ENCODE measurements around the gene CCDC148.

- TF ChIP-seq, protein P1, sequence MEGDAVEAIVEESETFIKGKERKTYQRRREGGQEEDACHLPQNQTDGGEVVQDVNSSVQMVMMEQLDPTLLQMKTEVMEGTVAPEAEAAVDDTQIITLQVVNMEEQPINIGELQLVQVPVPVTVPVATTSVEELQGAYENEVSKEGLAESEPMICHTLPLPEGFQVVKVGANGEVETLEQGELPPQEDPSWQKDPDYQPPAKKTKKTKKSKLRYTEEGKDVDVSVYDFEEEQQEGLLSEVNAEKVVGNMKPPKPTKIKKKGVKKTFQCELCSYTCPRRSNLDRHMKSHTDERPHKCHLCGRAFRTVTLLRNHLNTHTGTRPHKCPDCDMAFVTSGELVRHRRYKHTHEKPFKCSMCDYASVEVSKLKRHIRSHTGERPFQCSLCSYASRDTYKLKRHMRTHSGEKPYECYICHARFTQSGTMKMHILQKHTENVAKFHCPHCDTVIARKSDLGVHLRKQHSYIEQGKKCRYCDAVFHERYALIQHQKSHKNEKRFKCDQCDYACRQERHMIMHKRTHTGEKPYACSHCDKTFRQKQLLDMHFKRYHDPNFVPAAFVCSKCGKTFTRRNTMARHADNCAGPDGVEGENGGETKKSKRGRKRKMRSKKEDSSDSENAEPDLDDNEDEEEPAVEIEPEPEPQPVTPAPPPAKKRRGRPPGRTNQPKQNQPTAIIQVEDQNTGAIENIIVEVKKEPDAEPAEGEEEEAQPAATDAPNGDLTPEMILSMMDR (IDR thresholded peaks at IDR 0.05; ENCODE audit: low read depth, low read length): no peak
- no peak for TF ChIP-seq EZH2phosphoT487 (IDR thresholded peaks at IDR 0.05; ENCODE audit: low read depth)
Measured at GRCh38 chr2:158239271-158239670, 217.3 kb downstream of the CCDC148 start.
